Measurements from ENCODE around the gene YARS1. TPM values are rescaled to one million over a fixed set of nuclear protein-coding genes. Genes with fewer than 3 reads are reported as not detected.

YARS1 gene
- total RNA-seq (2014; rRNA removed; shearing (Covaris generic)) (158 and 182 TPM in 2 replicates), polyA plus RNA-seq (2016; fragmentation: Nextera tagmentation; extraction: Ambion mirVana) (132 and 134 TPM in 2 replicates)
- long read RNA-seq, transcript YARS-201 (13 exons, 3,238 nt): major isoform, 117 of 139 reads
- long read RNA-seq, partial matches to known transcripts: 6 of 139 reads
- long read RNA-seq, other reads (novel, unspliced or antisense): 14 of 139 reads

DNA sequence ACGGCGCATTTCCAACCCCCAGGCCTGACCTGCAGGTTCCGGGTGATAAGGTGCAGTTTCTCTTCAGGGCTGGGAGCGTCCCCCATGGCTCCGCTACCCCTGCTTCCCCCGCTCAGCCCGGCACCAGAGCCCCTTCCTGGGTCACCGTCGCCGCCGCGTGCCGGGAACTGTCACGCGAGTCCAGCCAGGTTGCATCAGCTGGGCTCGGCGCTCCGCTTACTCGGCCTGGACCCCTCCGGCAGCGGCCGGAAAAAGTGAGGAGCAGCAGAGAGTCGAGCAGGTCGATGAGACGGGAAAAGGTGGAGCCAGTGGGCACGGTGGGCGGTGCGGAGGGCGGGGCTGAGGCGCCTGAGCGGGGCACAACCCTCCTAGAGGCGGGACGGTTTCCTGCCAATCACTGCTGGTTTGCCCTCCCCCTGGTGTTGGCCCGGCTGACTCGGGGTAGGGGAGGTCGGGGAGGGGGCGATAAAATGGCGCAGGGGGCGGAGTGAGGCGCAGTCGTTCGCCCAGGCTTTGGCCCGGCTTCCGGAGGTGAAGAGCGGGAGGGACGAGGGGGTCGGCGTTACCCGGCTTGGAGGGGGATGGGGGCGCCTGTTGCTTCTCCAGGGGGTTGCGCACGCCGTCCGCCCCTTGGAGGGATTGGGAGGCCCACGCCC lies at the start of gene YARS1, which contains the start of gene S100PBP:
Gene YARS1 (minus strand): TSS at position 200 of the 656 bp plus-strand sequence. CDS start 114 bp downstream, at position 86.
Gene S100PBP (plus strand): TSS at position 495 of the 656 bp plus-strand sequence. CDS start 8,447 bp downstream, outside the sequence.
- peak; percentile 81 for TF ChIP-seq POLR2AphosphoS5 (IDR thresholded peaks at IDR 0.05; ENCODE audit: low read depth)
- TF ChIP-seq EZH2 (IDR thresholded peaks at IDR 0.05; ENCODE audit: low read depth, unreplicated experiment): no peak
- no peak for TF ChIP-seq EZH2phosphoT487 (IDR thresholded peaks at IDR 0.05; ENCODE audit: unreplicated experiment)
- TF ChIP-seq CREB1 (CRISPR knock-in tag; IDR thresholded peaks at IDR 0.05; ENCODE audit: low read depth): peak; percentile 66
- TF ChIP-seq, protein P1, sequence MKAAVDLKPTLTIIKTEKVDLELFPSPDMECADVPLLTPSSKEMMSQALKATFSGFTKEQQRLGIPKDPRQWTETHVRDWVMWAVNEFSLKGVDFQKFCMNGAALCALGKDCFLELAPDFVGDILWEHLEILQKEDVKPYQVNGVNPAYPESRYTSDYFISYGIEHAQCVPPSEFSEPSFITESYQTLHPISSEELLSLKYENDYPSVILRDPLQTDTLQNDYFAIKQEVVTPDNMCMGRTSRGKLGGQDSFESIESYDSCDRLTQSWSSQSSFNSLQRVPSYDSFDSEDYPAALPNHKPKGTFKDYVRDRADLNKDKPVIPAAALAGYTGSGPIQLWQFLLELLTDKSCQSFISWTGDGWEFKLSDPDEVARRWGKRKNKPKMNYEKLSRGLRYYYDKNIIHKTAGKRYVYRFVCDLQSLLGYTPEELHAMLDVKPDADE (IDR thresholded peaks at IDR 0.05): peak; percentile 95
- TF ChIP-seq ZNF331 (CRISPR knock-in tag; IDR thresholded peaks at IDR 0.05; ENCODE audit: low read depth): no peak
- TF ChIP-seq, protein P2, sequence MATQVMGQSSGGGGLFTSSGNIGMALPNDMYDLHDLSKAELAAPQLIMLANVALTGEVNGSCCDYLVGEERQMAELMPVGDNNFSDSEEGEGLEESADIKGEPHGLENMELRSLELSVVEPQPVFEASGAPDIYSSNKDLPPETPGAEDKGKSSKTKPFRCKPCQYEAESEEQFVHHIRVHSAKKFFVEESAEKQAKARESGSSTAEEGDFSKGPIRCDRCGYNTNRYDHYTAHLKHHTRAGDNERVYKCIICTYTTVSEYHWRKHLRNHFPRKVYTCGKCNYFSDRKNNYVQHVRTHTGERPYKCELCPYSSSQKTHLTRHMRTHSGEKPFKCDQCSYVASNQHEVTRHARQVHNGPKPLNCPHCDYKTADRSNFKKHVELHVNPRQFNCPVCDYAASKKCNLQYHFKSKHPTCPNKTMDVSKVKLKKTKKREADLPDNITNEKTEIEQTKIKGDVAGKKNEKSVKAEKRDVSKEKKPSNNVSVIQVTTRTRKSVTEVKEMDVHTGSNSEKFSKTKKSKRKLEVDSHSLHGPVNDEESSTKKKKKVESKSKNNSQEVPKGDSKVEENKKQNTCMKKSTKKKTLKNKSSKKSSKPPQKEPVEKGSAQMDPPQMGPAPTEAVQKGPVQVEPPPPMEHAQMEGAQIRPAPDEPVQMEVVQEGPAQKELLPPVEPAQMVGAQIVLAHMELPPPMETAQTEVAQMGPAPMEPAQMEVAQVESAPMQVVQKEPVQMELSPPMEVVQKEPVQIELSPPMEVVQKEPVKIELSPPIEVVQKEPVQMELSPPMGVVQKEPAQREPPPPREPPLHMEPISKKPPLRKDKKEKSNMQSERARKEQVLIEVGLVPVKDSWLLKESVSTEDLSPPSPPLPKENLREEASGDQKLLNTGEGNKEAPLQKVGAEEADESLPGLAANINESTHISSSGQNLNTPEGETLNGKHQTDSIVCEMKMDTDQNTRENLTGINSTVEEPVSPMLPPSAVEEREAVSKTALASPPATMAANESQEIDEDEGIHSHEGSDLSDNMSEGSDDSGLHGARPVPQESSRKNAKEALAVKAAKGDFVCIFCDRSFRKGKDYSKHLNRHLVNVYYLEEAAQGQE (IDR thresholded peaks at IDR 0.05; ENCODE audit: unreplicated experiment): peak; percentile 47
- Histone ChIP-seq H3K36me3 (ENCODE audit: insufficient read depth) (peaks cover 16% of the 10 kb centered on the region; the same call in 1 of the 2 replicates), H3F3A (replicated peaks; ENCODE audit: low read depth) (peaks cover 5% of the 10 kb centered on the region), H3K9me2 (ENCODE audit: insufficient read depth) (no peaks in the 10 kb centered on the region), H3K27ac (ENCODE audit: low read depth) (peak within 1 kb of the TSS; percentile 99), H3K4me1 (ENCODE audit: insufficient read depth) (peaks cover 36% of the 10 kb centered on the region), H3K4me3 (peak within 1 kb of the TSS; percentile 100), H3K4me2 (peak within 1 kb of the TSS; percentile 91), H4K20me1 (replicated peaks; ENCODE audit: insufficient read depth) (peaks cover 33% of the 10 kb centered on the region; the same call in 1 of the 2 replicates), H3K27me3 (ENCODE audit: insufficient read depth) (no peaks in the 10 kb centered on the region), H2AFZ (peak within 1 kb of the TSS; percentile 64; the same call in 1 of the 2 replicates), H3K79me2 (replicated peaks; ENCODE audit: insufficient read depth) (peaks cover 88% of the 10 kb centered on the region)
- Mint-ChIP-seq H3K27me3 (ENCODE audit: insufficient read depth, low read depth, poor library complexity) (peaks cover 7% of the 10 kb centered on the region), H3K27ac (peak within 1 kb of the TSS; percentile 96), H3K4me1 (peaks cover 39% of the 10 kb centered on the region), H3K9me3 (no peaks in the 10 kb centered on the region; the same call in 2 of the 3 replicates), H3K36me3 (ENCODE audit: low read depth) (peaks cover 40% of the 10 kb centered on the region), H3K4me3 (peak within 1 kb of the TSS; percentile 98)
- ATAC-seq (peak; percentile 88), DNase-seq (ENCODE audit: low spot score) (peak; percentile 98)
